K562 (cell line): Measurements from ENCODE around the gene ZFP62. TPM values are rescaled to one million over a fixed set of nuclear protein-coding genes. Genes with fewer than 3 reads are reported as not detected.

Experiments used
- ATAC-seq: fragments of 200-7000 bp; cut with Tn5 transposase; 3 replicates; pipeline ENCODE4 v1.9.1; 2020; ENCODE audit warnings: moderate library complexity
- BruUV-seq: library from RNA; stranded (reverse); fragments of 400-500 nt; replicated peaks from 2 replicates; lab custom pipeline; 2021; lab: Mats Ljungman, UMichigan
- CTCF ChIA-PET: fragments of 300-600 bp; formaldehyde crosslinking; extraction: SDS; loops from one replicate; lab custom pipeline; 2021; ENCODE audit warnings: low intra/inter-chr PET ratio; lab: Yijun Ruan, JAX
- POLR2A ChIA-PET: fragments of 300-600, 350-650 bp; sonication (Branson Sonifier 250); formaldehyde crosslinking; extraction: SDS; loops from one replicate; lab custom pipeline; 2021; ENCODE audit warnings: antibody characterized with exemption, inconsistent platforms; lab: Yijun Ruan, JAX
- DNase-seq, 4 experiments: peaks; one replicate each; pipeline versions ENCODE4 v3.0.0 to v3.0.0-alpha.2; 2011 to 2018; ENCODE audit warnings: low spot score in 3 of 4, mixed read lengths in 3 of 4; ENCODE audit errors: extremely low read depth in 1 of 4
- FAIRE-seq: peaks from 2 replicates; lab custom pipeline; 2011; peaks lifted over from hg19 to GRCh38; lab: Jason Lieb, UNC
- H2AFZ ChIP-seq: 2 replicates; pipeline ENCODE4 v1.6.0; 2011; ENCODE audit warnings: low read depth, low read length, control low read depth, inconsistent platforms
- H3K27ac ChIP-seq: fragments of 200-600 bp; 3 replicates; pipeline ENCODE4 v1.8.0; 2011; ENCODE audit warnings: low read depth, mild to moderate bottlenecking, control low read depth, inconsistent platforms, low read length, moderate library complexity, mixed read lengths; ENCODE audit errors: extremely low read depth
- H3K27me3 ChIP-seq, 2 experiments: fragments of 300-600 bp in 1 of 2; 2 replicates in 1 of 2; 3 replicates in 1 of 2; pipeline versions ENCODE4 v1.6.0 to v1.8.0; 2011; ENCODE audit warnings: inconsistent platforms in 2 of 2, low read length in 2 of 2, mild to moderate bottlenecking in 1 of 2, mixed read lengths in 1 of 2, moderate library complexity in 1 of 2; ENCODE audit not compliant: control insufficient read depth in 2 of 2, insufficient read depth in 2 of 2
- H3K36me3 ChIP-seq: fragments of 300-600 bp; 3 replicates; pipeline ENCODE4 v1.8.0; 2011; ENCODE audit warnings: mild to moderate bottlenecking, low read length, inconsistent platforms; ENCODE audit not compliant: control insufficient read depth, insufficient read depth
- H3K4me1 ChIP-seq, 2 experiments: fragments of 200-600 bp in 1 of 2; replicated peaks in 1 of 2; 2 replicates in 1 of 2; 3 replicates in 1 of 2; pipeline versions ENCODE4 v1.5.1 to v1.8.0; 2011; ENCODE audit warnings: inconsistent platforms in 2 of 2, low read length in 2 of 2, mild to moderate bottlenecking in 1 of 2, mixed read lengths in 1 of 2, moderate library complexity in 1 of 2; ENCODE audit not compliant: control insufficient read depth in 2 of 2, insufficient read depth in 2 of 2
- H3K4me2 ChIP-seq: 2 replicates; pipeline ENCODE4 v1.6.1; 2011; ENCODE audit warnings: low read length, control low read depth, inconsistent platforms, mixed read lengths; ENCODE audit not compliant: insufficient read depth
- H3K4me3 ChIP-seq: fragments of 200-600 bp; sonication (generic), shearing (Covaris generic); 2 replicates; pipeline ENCODE4 v1.5.1; 2016; ENCODE audit warnings: control low read depth, inconsistent platforms
- H3K79me2 ChIP-seq: fragments of 200-600 bp; 3 replicates; pipeline ENCODE4 v1.8.0; 2011; ENCODE audit warnings: low read length, inconsistent platforms; ENCODE audit not compliant: control insufficient read depth, insufficient read depth
- H3K9ac ChIP-seq, 2 experiments: 2 replicates each; pipeline versions ENCODE4 v1.6.0 to v1.6.1; 2011; ENCODE audit warnings: low read depth in 2 of 2, low read length in 2 of 2, control low read depth in 1 of 2, inconsistent platforms in 1 of 2, mild to moderate bottlenecking in 1 of 2, mixed read lengths in 1 of 2; ENCODE audit not compliant: insufficient read depth in 1 of 2
- H3K9me1 ChIP-seq: one replicate; pipeline ENCODE4 v1.6.0; 2011; ENCODE audit warnings: inconsistent platforms, mild to moderate bottlenecking, low read length, moderate library complexity; ENCODE audit not compliant: control insufficient read depth, insufficient read depth
- H3K9me3 ChIP-seq: replicated peaks from 2 replicates; pipeline ENCODE4 v1.5.1; 2011; ENCODE audit warnings: low read depth, low read length, inconsistent platforms; ENCODE audit not compliant: control insufficient read depth, insufficient read depth
- H4K20me1 ChIP-seq: replicated peaks from 2 replicates; pipeline ENCODE4 v1.6.1; 2011; ENCODE audit warnings: low read length, inconsistent platforms, mixed read lengths; ENCODE audit not compliant: control insufficient read depth, insufficient read depth
- GATAD2B ChIP-seq: fragments of 450-650 bp; IDR thresholded peaks from 2 replicates; pipeline ENCODE4 v1.6.1; 2017; ENCODE audit warnings: mild to moderate bottlenecking, borderline replicate concordance
- KDM2B ChIP-seq: fragments of 250-450 bp; sonication (Bioruptor Pico); IDR thresholded peaks from 2 replicates; pipeline ENCODE4 v1.8.0; 2021; ENCODE audit warnings: mild to moderate bottlenecking, moderate library complexity
- KDM5B ChIP-seq: fragments of 200-600 bp; sonication (generic); IDR thresholded peaks from 2 replicates; pipeline ENCODE4 v1.6.1; 2012; ENCODE audit warnings: low read depth, mild to moderate bottlenecking, moderate library complexity, low read length, control low read depth, inconsistent platforms; ENCODE audit not compliant: insufficient replicate concordance
- LARP7 ChIP-seq: fragments of 450-650 bp; IDR thresholded peaks from 2 replicates; pipeline ENCODE4 v1.6.1; 2016
- MED1 ChIP-seq: sonication (generic); formaldehyde crosslinking; IDR thresholded peaks from 2 replicates; pipeline ENCODE4 v1.8.1; 2023; ENCODE audit warnings: missing genetic modification reagents, borderline replicate concordance
- NCOA6 ChIP-seq: fragments of 450-650 bp; IDR thresholded peaks from 2 replicates; pipeline ENCODE4 v1.6.1; 2017; ENCODE audit warnings: mild to moderate bottlenecking
- NR4A1 ChIP-seq, 2 experiments: fragments of 250-450 bp in 1 of 2; fragments of 450-650 bp in 1 of 2; sonication (Bioruptor Pico) in 1 of 2; IDR thresholded peaks; 2 replicates each; pipeline versions ENCODE4 v1.4.0 to v1.6.1; 2016 to 2020; ENCODE audit warnings: mild to moderate bottlenecking in 2 of 2, missing compliant biosample characterization in 1 of 2, missing genetic modification characterization in 1 of 2, moderate library complexity in 1 of 2
- POLR3G ChIP-seq: IDR thresholded peaks from 2 replicates; pipeline ENCODE4 v1.6.1; 2011; ENCODE audit not compliant: insufficient read length, insufficient replicate concordance; ENCODE audit errors: extremely low read depth
- SMARCA5 ChIP-seq: fragments of 450-650 bp; IDR thresholded peaks from 2 replicates; pipeline ENCODE4 v1.6.1; 2016
- ZNF79 ChIP-seq: fragments of 250-450 bp; sonication (Bioruptor Pico); IDR thresholded peaks from 2 replicates; pipeline ENCODE4 v1.4.0; 2020; ENCODE audit warnings: low read depth, mild to moderate bottlenecking, moderate library complexity
- WGBS: fragments of 100-300 bp; shearing (Covaris generic); methylation state at CpG from one replicate; pipeline ENCODE4 v1.1.6; 2016; ENCODE audit warnings: low coverage, mixed read lengths; ENCODE audit not compliant: insufficient coverage; ENCODE audit errors: missing lambda C conversion rate; 5-methylcytosine and 5-hydroxymethylcytosine counted together
- in situ Hi-C: fragments of 300-500 bp; cut with MboI; formaldehyde crosslinking; loops from 4 replicates; pipeline ENCODE4 v1.15.0; 2018; ENCODE audit warnings: inconsistent platforms, mixed read lengths
- intact Hi-C: fragments of 100-400 bp; cut with micrococcal nuclease; formaldehyde crosslinking; loops from 2 replicates; pipeline ENCODE4 v1.14.2; 2022
- polyA plus RNA-seq, 8 experiments: library from polyadenylated mRNA; depleted of rRNA in 4 of 8; stranded (reverse) in 5 of 8; unstranded in 3 of 8; fragments of >200 nt; fragmentation: Nextera tagmentation in 2 of 8; fragmentation: Illumina TruSeq in 1 of 8; extraction: Ambion mirVana in 2 of 8; extraction: Trizol in 1 of 8; gene quantifications; 2 replicates each; pipeline versions ENCODE4 v1.2.1 to v1.2.3, GENCODE V29; 2011 to 2014; ENCODE audit warnings: inconsistent platforms in 1 of 8, missing spikeins in 1 of 8
- total RNA-seq, 7 experiments: library from RNA; depleted of rRNA in 6 of 7; stranded (reverse); fragments of >200 nt in 6 of 7; fragmentation: Illumina TruSeq in 2 of 7; extraction: Trizol in 2 of 7; gene quantifications; 2 replicates each; pipeline versions ENCODE4 v1.2.1 to v1.2.3, GENCODE V29; 2011 to 2021; ENCODE audit warnings: low replicate concordance in 1 of 7
- TF ChIP-seq, protein P1 (sequence below), 2 experiments: IDR thresholded peaks in 1 of 2; conservative IDR thresholded peaks in 1 of 2; 2 replicates each; pipeline ENCODE4 v1.6.1; 2016; ENCODE audit warnings: low read depth in 2 of 2, mild to moderate bottlenecking in 1 of 2, missing compliant biosample characterization in 1 of 2, missing genetic modification characterization in 1 of 2, moderate library complexity in 1 of 2
- TF ChIP-seq, protein P2 (sequence below): fragments of 250-450 bp; sonication (Bioruptor Pico); IDR thresholded peaks from 2 replicates; pipeline ENCODE4 v1.8.0; 2022; ENCODE audit warnings: inconsistent platforms
- TF ChIP-seq, protein P3 (sequence below): fragments of 450-650 bp; formaldehyde crosslinking; IDR thresholded peaks from 2 replicates; pipeline ENCODE4 v1.4.0; 2022; ENCODE audit warnings: missing genetic modification characterization
- TF ChIP-seq, protein P4 (sequence below): fragments of 450-650 bp; IDR thresholded peaks from 2 replicates; pipeline ENCODE4 v1.7.0; 2016; ENCODE audit warnings: borderline replicate concordance

Gene ZFP62
- total and polyA plus RNA-seq, 9 of the 15 experiments (the other 6 are each of a cell fraction or from before 2014, with no cell fraction given), result 12.2 to 37.5 (median 25.0) TPM

DNA sequence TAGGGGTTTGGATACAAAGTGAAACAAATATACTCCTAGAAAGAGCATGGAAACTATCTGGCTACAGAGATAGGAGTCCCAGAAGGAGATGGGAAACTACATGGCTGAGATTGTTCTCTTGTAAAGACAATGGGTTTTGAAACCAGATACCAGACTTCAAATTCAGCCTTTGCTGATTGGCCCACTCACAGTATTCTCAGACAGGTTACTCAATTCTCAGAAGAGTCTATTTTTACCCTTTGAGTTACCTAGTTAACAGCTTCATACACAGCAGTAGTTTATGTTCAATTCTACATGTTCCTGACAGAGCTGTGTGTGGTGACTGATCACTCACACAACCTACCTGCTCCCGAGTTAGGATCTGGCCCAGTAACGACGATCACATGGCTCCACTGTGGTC lies 14.1 kb downstream of the ZFP62 start:
- Histone ChIP-seq H3K27ac (no peak overlapping the region), H3K4me2 (no peak overlapping the region), H3K27me3 (no peaks in the 10 kb centered on the region), H3K4me3 (no peak overlapping the region), H3K36me3 (peaks cover 37% of the 10 kb centered on the region), H3K9me3 (peaks cover 47% of the 10 kb centered on the region), H2AFZ (no peak overlapping the region), H3K79me2 (no peaks in the 10 kb centered on the region), H4K20me1 (no peaks in the 10 kb centered on the region), H3K9ac (no peak overlapping the region), H3K4me1 (no peaks in the 10 kb centered on the region), H3K9me1 (no peaks in the 10 kb centered on the region)
- DNase-seq (no peak), ATAC-seq (no peak), FAIRE-seq (no peak)
- 24% methylated on average over 3 of the region's 3 CpGs for WGBS
- in situ Hi-C loops, result no loop called here
- POLR2A ChIA-PET, result interaction anchor here (0.9 kb wide), 2 partner anchors 10 to 316 kb away, joined by 3 read pairs; no protein-coding TSS in a partner anchor
- no TSS peak for BruUV-seq
- intact Hi-C loops, result no loop called here
- CTCF ChIA-PET, result no interaction called here
- TF ChIP-seq SMARCA5, result no peak
- TF ChIP-seq ZNF79 (CRISPR knock-in tag), result no peak
- TF ChIP-seq GATAD2B, result no peak
- TF ChIP-seq, protein P1, sequence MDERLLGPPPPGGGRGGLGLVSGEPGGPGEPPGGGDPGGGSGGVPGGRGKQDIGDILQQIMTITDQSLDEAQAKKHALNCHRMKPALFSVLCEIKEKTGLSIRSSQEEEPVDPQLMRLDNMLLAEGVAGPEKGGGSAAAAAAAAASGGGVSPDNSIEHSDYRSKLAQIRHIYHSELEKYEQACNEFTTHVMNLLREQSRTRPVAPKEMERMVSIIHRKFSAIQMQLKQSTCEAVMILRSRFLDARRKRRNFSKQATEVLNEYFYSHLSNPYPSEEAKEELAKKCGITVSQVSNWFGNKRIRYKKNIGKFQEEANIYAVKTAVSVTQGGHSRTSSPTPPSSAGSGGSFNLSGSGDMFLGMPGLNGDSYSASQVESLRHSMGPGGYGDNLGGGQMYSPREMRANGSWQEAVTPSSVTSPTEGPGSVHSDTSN (CRISPR knock-in tag; IDR thresholded peaks at IDR 0.05; ENCODE audit: low read depth), result no peak
- TF ChIP-seq, protein P1 (tag; conservative IDR thresholded peaks at IDR 0.05; ENCODE audit: low read depth), result no peak
- TF ChIP-seq, protein P2, sequence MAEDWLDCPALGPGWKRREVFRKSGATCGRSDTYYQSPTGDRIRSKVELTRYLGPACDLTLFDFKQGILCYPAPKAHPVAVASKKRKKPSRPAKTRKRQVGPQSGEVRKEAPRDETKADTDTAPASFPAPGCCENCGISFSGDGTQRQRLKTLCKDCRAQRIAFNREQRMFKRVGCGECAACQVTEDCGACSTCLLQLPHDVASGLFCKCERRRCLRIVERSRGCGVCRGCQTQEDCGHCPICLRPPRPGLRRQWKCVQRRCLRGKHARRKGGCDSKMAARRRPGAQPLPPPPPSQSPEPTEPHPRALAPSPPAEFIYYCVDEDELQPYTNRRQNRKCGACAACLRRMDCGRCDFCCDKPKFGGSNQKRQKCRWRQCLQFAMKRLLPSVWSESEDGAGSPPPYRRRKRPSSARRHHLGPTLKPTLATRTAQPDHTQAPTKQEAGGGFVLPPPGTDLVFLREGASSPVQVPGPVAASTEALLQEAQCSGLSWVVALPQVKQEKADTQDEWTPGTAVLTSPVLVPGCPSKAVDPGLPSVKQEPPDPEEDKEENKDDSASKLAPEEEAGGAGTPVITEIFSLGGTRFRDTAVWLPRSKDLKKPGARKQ, result no peak
- TF ChIP-seq, protein P3, sequence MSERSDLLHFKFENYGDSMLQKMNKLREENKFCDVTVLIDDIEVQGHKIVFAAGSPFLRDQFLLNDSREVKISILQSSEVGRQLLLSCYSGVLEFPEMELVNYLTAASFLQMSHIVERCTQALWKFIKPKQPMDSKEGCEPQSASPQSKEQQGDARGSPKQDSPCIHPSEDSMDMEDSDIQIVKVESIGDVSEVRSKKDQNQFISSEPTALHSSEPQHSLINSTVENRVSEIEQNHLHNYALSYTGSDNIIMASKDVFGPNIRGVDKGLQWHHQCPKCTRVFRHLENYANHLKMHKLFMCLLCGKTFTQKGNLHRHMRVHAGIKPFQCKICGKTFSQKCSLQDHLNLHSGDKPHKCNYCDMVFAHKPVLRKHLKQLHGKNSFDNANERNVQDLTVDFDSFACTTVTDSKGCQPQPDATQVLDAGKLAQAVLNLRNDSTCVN (CRISPR knock-in tag), result no peak
- no peak for TF ChIP-seq MED1 (CRISPR knock-in tag)
- no peak for TF ChIP-seq NCOA6
- TF ChIP-seq LARP7, result no peak
- no peak for TF ChIP-seq POLR3G
- no peak for TF ChIP-seq NR4A1 (CRISPR knock-in tag; IDR thresholded peaks at IDR 0.05)
- no peak for TF ChIP-seq NR4A1 (tag; IDR thresholded peaks at IDR 0.05)
- no peak for TF ChIP-seq KDM5B
- TF ChIP-seq, protein P4, sequence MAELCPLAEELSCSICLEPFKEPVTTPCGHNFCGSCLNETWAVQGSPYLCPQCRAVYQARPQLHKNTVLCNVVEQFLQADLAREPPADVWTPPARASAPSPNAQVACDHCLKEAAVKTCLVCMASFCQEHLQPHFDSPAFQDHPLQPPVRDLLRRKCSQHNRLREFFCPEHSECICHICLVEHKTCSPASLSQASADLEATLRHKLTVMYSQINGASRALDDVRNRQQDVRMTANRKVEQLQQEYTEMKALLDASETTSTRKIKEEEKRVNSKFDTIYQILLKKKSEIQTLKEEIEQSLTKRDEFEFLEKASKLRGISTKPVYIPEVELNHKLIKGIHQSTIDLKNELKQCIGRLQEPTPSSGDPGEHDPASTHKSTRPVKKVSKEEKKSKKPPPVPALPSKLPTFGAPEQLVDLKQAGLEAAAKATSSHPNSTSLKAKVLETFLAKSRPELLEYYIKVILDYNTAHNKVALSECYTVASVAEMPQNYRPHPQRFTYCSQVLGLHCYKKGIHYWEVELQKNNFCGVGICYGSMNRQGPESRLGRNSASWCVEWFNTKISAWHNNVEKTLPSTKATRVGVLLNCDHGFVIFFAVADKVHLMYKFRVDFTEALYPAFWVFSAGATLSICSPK, result no peak
- TF ChIP-seq KDM2B, result no peak
